HG02763 (cell line): ENCODE measurements around the gene GCH1.
"Not testable (repeated sequence)": the region's sequence is repeated elsewhere in the genome, so short reads cannot be mapped to it uniquely, and the experiment has no call there.

Experiments
- ATAC-seq: cut with Tn5 transposase; IDR thresholded peaks from one replicate; pipeline ENCODE4 v1.9.1; 2021; ENCODE audit warnings: mild to moderate bottlenecking, moderate library complexity; ENCODE audit not compliant: unreplicated experiment

Gene GCH1, protein sequence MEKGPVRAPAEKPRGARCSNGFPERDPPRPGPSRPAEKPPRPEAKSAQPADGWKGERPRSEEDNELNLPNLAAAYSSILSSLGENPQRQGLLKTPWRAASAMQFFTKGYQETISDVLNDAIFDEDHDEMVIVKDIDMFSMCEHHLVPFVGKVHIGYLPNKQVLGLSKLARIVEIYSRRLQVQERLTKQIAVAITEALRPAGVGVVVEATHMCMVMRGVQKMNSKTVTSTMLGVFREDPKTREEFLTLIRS

DNA sequence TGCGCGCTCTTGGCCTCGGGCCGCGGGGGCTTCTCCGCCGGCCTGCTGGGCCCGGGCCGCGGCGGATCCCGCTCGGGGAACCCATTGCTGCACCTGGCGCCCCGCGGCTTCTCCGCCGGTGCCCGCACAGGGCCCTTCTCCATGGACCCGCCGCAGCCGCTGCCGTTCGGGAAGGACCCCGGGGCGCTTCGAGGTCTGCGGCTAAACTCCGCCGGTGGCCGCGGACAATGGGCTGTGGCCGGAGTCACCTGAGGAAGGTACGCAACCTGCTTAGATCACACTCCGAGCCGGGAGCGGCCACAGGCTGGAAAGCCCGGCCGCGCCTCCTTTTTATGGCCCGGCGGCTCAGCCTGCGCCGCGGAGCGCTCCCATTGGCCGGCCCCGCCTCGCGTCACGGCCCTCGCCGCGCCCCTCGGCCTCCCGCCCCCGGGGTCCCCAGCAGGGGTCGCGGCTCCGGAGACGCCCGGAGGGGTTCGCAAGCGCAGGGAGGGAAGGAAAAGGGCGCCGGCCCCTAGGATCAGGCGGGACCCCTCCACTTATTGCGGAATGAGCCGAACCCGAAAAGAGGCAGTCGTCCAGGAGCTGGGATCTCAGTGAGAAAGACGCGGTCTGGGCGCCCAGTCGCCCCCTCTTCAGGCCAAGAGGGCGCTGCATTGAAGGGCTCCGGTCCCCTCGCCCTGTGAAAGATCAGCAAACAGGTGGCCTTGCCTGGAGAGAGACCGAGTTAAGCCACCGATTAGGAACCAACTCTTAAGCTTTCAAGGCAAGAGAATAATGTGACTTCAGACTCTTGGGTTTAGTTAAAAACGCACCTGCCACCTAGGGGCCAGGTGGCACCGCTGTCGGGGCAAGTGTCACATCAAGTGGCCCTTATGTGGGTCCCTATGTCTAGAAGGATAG is at the start of gene GCH1:
GCH1 (minus strand) TSS at position 306 of the 900 bp plus-strand sequence; CDS start at position 143, 163 bp downstream.
- peak; percentile 86 for ATAC-seq

GRCh38 chr14:54947230-54947629 is 44.6 kb upstream of the GCH1 start:
- no peak for ATAC-seq

DNA sequence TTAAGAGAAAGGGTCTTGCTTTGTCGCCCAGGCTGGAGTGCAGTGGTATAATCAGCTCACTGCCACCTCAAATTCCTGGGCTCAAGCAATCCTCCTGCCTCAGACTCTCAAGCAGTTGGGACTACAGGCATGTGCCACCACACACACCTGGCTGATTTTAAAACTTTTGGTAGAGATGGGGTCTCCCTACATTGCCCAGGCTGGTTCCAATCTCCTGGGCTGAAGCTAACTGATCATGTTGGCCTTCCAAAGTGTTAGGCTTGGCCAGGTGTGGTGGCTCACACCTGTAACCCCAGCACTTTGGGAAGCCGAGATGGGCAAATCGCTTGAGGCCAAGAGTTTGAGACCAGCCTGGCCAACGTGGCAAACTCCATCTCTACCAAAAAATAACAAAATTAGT is 43.9 kb upstream of the GCH1 start:
- ATAC-seq: no peak

- no peak for ATAC-seq
Measured at GRCh38 chr14:54944737-54945391, 42.2 kb upstream of the GCH1 start.

DNA sequence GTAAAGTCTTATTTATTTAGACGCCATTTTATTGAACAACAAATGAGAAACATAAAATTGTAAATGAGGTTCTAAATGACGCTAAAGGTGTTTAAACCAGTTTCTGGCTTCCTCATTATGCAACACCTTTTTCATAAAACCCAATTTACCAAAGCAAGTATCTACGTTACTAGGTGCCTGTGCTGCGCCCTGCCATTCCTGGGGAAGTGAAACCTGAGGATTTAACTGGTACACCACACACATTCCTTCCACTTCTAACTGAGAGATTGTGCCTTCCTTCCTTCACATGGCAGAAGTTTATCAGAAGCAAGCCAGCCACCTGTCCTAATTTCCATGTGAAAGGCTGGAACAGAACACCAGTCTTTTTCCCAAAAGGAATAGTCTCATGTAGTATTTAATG is 40.3 kb upstream of the GCH1 start:
- ATAC-seq: no peak

GRCh38 chr14:54936816-54937215 is 34.2 kb upstream of the GCH1 start:
- no peak for ATAC-seq

- ATAC-seq: no peak
Measured at GRCh38 chr14:54935958-54936357, 33.3 kb upstream of the GCH1 start.

DNA sequence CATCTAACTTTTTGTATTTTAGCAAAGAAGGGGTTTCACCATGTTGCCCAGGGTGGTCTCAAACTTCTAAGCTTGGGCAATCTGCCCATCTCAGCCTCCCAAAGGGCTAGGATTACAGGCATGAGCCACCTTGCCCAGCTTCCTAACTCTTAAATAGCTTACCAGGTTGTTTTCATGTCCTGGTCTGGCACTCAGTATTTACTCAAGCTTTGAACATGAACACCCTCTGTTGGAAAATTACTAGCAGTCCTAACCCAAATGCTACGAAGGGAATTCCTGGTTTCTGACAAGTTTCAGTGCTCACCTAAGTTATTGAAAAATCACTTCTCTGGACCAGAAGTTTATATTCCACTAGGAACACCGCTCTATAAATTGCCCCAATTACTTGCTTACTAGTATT is 32.5 kb upstream of the GCH1 start:
- ATAC-seq: no peak

DNA sequence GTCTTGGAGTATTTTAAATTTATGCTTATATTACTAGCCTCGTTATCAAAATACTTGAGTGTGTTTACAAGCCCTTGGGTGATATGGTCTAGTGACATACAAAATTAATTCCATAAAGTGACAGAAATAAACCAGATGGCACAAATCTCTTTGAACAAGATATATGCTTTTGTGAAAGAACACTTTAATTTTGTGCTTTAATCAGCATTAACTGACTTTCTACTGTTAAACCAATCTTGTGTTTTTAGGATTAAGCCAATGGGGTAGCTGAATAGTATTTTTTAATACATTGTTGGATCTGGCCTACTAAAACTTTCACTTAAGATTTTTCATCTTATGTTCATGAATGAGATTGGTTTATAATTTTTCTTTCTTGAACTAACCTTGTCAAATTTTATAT is 30.4 kb upstream of the GCH1 start:
- no peak for ATAC-seq

DNA sequence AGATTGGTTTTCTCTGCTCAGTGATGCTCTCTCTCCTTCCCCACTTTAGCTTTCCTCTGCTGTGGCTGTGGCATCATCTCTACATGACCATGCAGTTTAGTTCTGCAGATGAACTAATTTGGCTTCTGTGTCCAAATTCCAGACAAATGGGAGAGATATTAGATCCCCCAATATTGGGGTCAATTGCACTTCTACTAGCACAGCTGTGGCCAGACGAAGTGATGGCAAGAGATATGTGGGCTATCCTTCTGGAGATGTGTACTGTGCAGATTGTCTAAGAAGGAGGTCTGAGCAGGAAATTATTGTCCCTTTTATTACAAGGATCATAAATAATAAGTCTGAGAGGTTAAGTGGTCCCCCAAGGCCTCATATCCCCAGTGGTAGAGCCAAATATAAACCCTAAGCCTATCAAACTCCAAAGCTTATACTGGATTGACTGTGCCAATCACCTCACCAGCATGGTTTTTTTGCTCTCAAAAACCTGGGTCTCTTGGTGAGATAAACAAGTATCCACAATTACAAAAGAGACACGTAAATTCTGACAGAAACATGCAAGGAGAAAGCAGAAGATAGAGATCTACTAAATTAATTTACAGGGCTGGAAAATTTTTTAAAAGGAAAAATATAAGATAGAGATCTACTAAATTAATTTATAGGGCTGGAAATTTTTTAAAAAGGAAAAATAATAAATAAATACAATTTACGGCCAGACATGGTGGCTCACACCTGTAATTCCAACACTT is 29.1 kb upstream of the GCH1 start:
- ATAC-seq: no peak

DNA sequence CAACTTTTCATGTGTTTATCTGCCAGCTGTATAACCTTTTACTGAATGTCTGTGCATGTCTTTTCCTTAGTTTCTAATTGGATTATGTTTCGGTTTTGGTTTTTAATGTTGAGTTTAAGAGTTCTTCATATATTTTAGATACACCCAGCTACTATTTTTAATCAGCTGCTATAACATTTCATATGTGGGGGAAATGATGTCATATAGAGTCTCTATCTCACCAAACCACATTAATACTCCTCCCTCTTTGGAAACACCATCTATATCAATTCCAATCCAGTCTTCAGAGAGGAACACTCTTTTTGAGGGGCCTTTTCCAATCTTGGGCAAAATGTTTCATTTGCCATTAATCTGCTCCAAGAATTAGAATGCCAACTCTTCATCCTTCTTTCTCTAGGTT is 28.5 kb upstream of the GCH1 start:
- ATAC-seq: no peak

DNA sequence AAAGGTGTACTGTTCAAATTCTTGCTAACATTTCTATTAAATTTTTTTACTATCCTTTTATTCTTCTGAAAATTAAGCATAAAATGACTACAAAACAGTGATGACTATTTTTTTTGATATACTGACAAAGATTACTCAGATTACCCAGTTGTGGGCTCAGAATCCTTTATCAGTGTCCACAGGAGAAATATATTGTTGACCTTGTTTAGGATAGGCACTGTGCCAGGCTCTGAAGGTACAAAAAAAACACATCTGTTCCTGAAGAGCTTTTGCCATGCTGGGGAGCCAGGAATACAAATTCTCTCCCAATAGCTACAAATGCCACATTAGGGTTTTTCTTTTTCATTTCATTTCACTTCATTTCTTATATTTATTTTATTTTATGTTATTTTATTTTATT is 26.9 kb upstream of the GCH1 start:
- ATAC-seq: no peak

- no peak for ATAC-seq
Measured at GRCh38 chr14:54928216-54928615, 25.6 kb upstream of the GCH1 start.

DNA sequence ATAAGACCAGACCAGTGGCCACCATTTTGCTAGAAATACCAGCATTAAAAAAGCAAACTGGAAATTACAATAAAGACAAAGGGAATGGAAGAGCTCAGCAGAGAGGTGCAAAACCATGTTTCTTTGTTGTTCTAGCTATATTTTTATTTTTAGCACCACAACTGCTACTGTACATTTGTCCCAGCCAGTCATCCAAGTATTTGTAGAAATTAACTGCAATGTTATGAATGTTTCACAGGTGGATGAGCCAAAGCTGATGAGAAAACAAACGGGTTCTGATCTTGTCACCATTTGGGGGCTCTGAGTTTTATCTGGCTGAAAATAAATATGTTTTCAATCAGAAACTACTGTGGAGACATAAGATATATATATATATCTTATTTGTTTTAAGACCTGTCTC is 24.9 kb upstream of the GCH1 start:
- no peak for ATAC-seq

- not testable (repeated sequence) for ATAC-seq
Measured at GRCh38 chr14:54926570-54926969, 23.9 kb upstream of the GCH1 start.

GRCh38 chr14:54922598-54922997 is 20.0 kb upstream of the GCH1 start:
- ATAC-seq: no peak

DNA sequence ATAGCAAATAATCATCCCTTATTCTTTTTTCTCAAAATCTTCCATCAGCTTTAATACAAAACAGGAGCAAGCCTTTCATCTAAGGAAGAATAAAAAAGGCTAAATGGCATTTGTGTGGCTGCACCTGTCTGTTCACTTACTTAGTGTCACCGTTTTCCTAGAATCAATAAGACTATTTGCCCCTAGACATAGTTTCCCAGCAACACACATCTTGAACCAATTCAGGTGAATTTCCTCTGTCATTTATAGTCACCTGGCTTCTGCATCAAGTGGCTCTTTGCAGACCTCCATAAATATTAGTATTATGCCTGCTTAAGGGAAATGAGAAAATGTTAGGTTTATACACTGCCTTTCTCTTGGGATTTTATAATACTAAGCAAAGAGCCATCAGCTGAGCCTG is 17.4 kb upstream of the GCH1 start:
- no peak for ATAC-seq

GRCh38 chr14:54919330-54919729 is 16.7 kb upstream of the GCH1 start:
- no peak for ATAC-seq

- ATAC-seq: no peak
Measured at GRCh38 chr14:54918427-54918826, 15.8 kb upstream of the GCH1 start.

DNA sequence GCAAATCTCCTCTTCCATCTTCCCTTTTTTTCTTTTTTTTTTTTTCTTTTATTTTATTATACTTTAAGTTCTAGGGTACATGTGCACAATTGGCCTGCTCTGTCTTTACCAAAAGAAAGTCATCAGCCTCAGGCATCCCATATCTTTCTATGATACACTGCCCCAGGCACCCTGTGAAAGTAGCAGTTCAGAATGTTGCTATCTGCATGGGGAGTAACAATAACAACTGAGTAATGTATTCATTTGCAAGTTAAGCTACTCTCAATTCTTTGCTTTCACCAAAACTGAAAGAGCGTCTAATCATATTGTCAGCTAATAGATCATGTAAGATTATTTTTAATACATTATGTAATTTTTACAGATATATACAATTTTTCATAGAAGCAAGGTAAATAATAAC is 13.5 kb upstream of the GCH1 start:
- no peak for ATAC-seq
